Muscle of leg (tissue), 11 donors: ENCODE measurements around the gene TKTL1. TPM values are rescaled to one million over a fixed set of nuclear protein-coding genes. Genes with fewer than 3 reads are reported as not detected.
"Not testable (repeated sequence)": the region's sequence is repeated elsewhere in the genome, so short reads cannot be mapped to it uniquely, and the experiment has no call there.

Experiments
- DNase-seq: peaks from one replicate; pipeline ENCODE4 v3.0.0; 2013
- H3K27ac ChIP-seq: one replicate; pipeline ENCODE4 v1.5.1; 2013; ENCODE audit warnings: mild to moderate bottlenecking, low read length, control low read depth
- H3K27me3 ChIP-seq: one replicate; pipeline ENCODE4 v1.6.1; 2013; ENCODE audit warnings: low read length; ENCODE audit not compliant: control insufficient read depth, insufficient read depth
- H3K36me3 ChIP-seq: one replicate; pipeline ENCODE4 v1.6.1; 2013; ENCODE audit warnings: low read length; ENCODE audit not compliant: control insufficient read depth, insufficient read depth
- H3K4me1 ChIP-seq: one replicate; pipeline ENCODE4 v1.6.1; 2013; ENCODE audit warnings: low read length; ENCODE audit not compliant: control insufficient read depth, insufficient read depth
- H3K4me3 ChIP-seq: one replicate; pipeline ENCODE4 v1.5.1; 2013; ENCODE audit warnings: low read length, control low read depth
- H3K9me3 ChIP-seq: replicated peaks from 2 replicates; pipeline ENCODE4 v1.6.1; 2013; ENCODE audit warnings: low read depth, low read length; ENCODE audit not compliant: control insufficient read depth
- WGBS: methylation state at CpG from one replicate; pipeline ENCODE4 v1.1.5; 2013; ENCODE audit warnings: missing lambda C conversion rate; ENCODE audit not compliant: insufficient coverage; 5-methylcytosine and 5-hydroxymethylcytosine counted together
- polyA plus RNA-seq, 8 donors: library from polyadenylated mRNA; unstranded; fragments of 120-200 nt; gene quantifications; one replicate each; pipeline versions ENCODE4 v1.2.1 to v1.2.3, GENCODE V29; 2013; ENCODE audit warnings: inconsistent platforms in 1 of 8, low replicate concordance in 1 of 8; ENCODE audit not compliant: insufficient read length in 8 of 8, insufficient read depth in 1 of 8
- total RNA-seq: library from RNA; stranded (reverse); fragments of 120-200 nt; gene quantifications from one replicate; pipeline ENCODE4 v1.2.4, GENCODE V29; 2013

Gene TKTL1
- total and polyA plus RNA-seq, 9 donors = 0.15 to 0.73 (median 0.27) TPM

DNA sequence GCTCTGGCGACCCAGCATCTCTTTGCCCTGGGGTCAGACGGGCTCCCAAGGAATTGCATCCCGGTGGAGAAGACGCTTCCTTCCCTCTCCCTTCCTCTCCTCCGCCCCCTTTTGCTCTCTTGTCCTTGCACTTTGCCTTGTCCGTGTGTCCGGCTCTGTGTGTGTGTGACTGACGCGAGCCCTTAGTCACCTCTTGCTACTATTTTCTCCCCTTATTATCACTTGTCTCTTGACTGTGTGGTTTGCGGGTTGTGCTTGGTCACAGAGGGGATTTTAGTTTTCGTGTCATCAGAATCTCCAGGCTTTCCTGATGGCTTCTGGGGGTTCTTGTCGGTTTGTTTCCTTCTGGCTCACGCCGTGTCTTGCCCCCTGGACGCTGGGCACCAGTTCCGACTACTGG lies 47.5 kb downstream of the TKTL1 start:
- not testable (repeated sequence) for H3K4me1 ChIP-seq, H3K4me3 ChIP-seq, DNase-seq, H3K36me3 ChIP-seq, H3K27me3 ChIP-seq, H3K27ac ChIP-seq, H3K9me3 ChIP-seq
- no CpG with 5 or more reads among the region's 16 CpGs for WGBS

DNA sequence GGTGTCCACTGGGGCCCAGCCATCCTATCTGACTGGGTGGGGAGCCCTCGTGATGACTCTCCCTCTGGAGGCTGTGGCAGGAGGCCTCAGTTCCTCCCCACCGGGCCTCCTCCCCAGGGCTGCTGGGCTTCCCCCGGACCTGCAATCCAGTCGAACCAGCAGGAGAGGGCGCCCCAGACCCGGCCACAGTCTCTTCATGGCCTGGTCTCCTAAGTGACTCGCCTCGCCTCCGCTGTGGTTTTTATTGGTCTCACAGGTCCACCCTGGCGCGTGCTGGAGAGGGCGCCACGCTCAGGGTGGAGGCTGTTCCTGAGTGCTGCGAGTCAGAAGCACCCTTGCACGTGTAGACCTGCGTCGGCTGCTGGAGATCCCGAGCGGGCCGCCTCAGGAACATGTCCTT lies 48.0 kb downstream of the TKTL1 start:
- DNase-seq = not testable (repeated sequence)
- WGBS = no CpG with 5 or more reads among the region's 20 CpGs

DNA sequence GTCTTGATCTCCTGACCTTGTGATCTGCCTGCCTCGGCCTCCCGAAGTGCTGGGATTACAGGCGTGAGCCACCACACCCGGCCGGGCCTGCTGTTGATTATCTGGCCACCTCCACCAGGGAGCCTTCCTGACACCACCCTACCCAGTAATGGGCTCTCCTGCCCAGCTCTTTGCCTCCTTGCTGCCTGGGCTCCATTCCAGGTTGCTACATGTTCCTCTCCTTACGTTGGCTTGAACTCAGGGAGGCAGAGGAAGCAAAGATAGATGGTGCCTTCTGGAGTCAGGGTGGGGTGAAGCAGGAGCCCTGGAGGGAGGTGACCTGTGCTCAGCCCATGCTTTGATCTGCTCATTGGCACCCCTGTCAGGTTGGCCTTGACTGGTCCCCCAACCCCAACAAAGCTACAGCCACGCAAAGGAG lies 52.5 kb downstream of the TKTL1 start:
- H3K27me3 ChIP-seq = no peaks in the 10 kb centered on the region
- H3K9me3 ChIP-seq = no peaks in the 10 kb centered on the region
- H3K27ac ChIP-seq = no peak overlapping the region
- no peak for DNase-seq
- peaks cover 5% of the 10 kb centered on the region for H3K4me1 ChIP-seq
- 69% methylated on average over 6 of the region's 7 CpGs for WGBS
- H3K4me3 ChIP-seq = no peak overlapping the region
- H3K36me3 ChIP-seq = peaks cover 49% of the 10 kb centered on the region

More for the DNA sequence above, 48.0 kb downstream of the TKTL1 start:
- H3K27me3 ChIP-seq, H3K9me3 ChIP-seq, H3K4me1 ChIP-seq, H3K27ac ChIP-seq, H3K36me3 ChIP-seq, H3K4me3 ChIP-seq: not testable (repeated sequence)

DNA sequence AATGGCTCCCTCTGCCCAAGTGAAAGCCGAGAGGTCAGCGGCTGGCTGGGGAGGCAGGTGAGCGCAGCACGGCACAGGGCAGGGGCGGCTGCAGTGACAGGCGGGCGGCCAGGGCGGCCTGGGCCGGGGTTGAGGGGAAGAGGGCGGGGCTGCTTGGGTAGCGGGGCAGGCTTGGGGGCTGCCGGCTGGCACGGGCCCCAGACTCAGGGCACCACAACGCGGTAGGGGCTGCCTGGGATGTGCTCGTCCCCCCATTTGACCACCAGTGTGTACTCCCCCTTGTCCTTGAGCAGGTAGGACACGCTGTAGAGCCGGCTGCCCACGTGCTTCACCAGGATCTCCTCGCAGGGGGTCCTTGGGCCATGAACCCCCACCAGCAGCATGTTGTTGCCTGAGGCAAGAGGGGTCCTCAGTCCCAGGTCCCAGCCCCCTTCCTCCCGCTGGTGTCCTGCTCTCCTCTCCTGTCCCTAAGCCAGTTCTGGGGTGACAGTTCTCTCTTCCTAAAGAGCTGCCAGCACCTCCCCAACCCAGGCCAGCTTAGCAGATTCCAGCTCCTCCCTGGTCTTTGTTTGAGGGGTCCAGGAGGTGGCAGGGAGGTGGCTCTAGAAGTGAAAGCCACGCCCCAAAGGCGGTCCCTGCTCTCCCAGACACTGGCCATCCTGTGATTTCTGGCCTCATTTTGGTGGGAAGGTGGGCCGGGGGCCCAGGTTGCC lies 53.2 kb downstream of the TKTL1 start:
- Histone ChIP-seq H3K4me3 (no peak overlapping the region), H3K36me3 (peaks cover 55% of the 10 kb centered on the region), H3K4me1 (peaks cover 5% of the 10 kb centered on the region), H3K27me3 (no peaks in the 10 kb centered on the region), H3K9me3 (no peaks in the 10 kb centered on the region), H3K27ac (no peak overlapping the region)
- DNase-seq = no peak
- 83% methylated on average over 14 of the region's 24 CpGs for WGBS

DNA sequence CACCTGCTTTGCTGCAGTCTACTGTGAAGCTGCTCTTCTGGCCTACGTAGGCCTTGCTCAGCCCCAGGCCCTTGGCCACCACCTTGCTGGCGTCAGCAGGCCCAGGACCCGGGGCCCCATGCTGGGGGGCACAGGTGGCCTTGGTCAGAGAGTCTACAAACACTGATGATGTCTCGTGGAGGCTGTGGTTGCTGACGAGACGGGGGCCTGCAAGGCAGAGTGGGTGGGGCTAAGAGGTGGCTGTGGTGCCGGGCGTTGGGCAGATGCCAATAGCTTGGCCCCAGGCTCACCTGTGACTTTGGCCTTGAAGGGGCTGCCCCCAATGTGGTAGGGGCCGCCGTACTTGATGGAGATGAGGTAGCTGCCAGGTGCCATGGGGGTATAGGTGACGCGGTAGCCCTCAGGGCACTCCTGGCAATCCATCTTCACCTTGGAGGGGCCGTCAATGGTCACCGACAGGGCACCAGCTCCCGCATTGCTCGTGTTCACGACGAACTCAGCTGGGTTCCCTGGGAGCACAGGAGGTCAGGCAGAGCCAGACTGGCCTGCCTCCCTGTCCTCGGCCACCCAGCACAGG lies 53.9 kb downstream of the TKTL1 start:
- H3K9me3 ChIP-seq = no peaks in the 10 kb centered on the region
- H3K4me3 ChIP-seq = no peak overlapping the region
- no peaks in the 10 kb centered on the region for H3K27me3 ChIP-seq
- WGBS = 73% methylated on average over 19 of the region's 19 CpGs
- H3K36me3 ChIP-seq = peaks cover 62% of the 10 kb centered on the region
- H3K4me1 ChIP-seq = peaks cover 5% of the 10 kb centered on the region
- H3K27ac ChIP-seq = no peak overlapping the region
- DNase-seq = no peak

DNA sequence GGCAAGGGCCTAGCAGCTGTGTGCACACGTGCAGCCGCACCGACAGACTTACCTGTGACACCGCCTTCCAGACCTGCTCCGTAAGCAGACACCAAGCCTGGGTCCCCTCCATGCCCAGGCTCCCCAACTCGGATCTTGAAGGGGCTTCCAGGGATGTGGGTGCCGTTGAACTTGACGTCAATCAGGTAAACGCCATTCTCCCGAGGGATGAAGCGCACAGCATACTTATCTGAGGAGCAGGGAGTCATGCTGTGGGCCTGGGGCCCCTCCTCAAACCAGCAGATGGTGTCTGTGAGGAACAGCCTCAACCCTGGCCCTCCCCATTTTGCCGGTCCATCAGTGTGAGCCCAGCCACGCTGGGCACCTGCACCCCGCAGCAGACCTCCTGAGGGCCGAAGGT lies 54.4 kb downstream of the TKTL1 start:
- Histone ChIP-seq H3K27ac (no peak overlapping the region), H3K36me3 (peaks cover 67% of the 10 kb centered on the region), H3K4me1 (peaks cover 5% of the 10 kb centered on the region), H3K27me3 (no peaks in the 10 kb centered on the region), H3K4me3 (no peak overlapping the region), H3K9me3 (no peaks in the 10 kb centered on the region)
- WGBS = 77% methylated on average over 14 of the region's 15 CpGs
- no peak for DNase-seq

DNA sequence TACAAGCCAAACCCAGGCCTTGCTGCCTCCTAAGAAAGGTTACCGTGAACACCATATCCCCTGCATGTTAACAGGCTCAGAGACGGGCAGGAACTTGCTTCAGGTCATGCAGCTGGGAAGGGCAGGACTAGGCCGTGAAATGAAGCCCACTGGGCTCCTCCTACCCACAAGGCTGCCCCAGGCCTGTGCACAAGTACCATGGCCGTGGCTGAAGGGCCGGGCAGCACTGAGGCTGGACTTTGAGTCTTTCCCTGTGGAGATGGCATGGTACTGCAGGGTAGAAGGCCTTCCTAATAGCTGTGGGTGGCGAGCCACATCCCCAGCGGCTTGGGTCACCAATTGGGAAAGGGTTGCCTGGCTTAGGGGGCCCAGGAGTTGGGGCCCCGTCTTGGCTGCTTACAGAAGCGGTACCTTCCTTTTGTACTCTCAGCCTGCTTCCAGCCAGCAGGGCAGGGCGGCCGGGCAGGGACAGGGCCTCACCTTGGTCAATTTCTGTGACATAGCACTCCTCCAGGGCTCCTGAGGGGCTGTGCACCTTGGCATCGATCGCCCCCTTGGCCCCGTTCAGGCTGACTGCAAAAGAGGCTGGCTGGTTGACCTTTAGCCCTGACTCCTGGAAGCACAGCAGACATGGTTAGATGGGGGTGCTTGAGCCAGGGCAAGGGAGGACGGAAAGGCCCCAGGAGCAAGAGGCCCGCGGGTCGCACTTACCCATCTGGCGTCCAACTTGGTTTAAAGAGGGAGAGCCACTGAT lies 55.0 kb downstream of the TKTL1 start:
- DNase-seq = no peak
- no peaks in the 10 kb centered on the region for H3K9me3 ChIP-seq
- WGBS = 86% methylated on average over 16 of the region's 19 CpGs
- H3K4me1 ChIP-seq = peaks cover 5% of the 10 kb centered on the region
- no peaks in the 10 kb centered on the region for H3K27me3 ChIP-seq
- H3K36me3 ChIP-seq = peaks cover 73% of the 10 kb centered on the region
- no peak overlapping the region for H3K4me3 ChIP-seq
- H3K27ac ChIP-seq = no peak overlapping the region

DNA sequence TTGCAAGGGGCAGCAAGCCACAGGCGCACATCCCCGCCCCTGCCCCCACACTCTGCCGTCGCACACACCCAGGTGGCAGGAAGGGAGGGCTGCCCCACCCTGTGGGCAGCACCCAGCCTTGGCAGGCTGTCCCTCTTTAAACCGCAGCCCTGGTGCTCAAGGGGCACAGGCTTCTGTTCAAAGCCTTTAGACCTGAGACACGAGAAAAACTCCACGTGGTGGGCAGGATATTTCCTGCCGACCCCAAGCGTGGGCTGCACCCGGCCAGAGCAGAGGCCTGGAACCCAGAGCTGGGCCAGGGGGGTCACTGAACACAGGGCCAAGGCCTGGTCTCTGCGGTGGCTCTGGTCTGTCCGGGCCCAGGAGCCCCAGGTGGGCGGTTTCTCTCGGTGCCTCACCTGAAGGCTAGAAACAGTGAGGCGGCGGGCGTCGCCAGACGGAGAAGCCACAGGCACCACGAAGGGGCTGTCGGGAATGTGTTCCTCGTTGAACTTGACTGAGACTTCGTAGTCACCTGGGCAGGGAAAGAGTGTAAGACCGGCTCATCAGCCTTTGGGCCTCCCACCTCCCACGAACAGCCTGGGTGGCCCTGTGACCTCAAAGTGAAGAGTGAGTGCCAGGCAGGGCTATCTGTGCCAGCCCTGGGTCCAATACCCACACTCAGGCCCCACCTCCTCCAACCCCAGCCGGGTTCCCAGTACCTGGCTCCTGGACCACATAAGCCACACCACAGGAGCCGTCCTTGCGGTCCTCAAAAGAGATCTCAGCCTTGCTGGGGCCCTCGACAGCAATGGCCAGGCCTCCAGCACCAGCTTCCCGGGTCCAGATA lies 55.8 kb downstream of the TKTL1 start:
- Histone ChIP-seq H3K36me3 (peaks cover 81% of the 10 kb centered on the region), H3K4me1 (peaks cover 5% of the 10 kb centered on the region), H3K27ac (no peak overlapping the region), H3K9me3 (no peaks in the 10 kb centered on the region), H3K27me3 (no peaks in the 10 kb centered on the region), H3K4me3 (no peak overlapping the region)
- 84% methylated on average over 27 of the region's 30 CpGs for WGBS
- DNase-seq = no peak

DNA sequence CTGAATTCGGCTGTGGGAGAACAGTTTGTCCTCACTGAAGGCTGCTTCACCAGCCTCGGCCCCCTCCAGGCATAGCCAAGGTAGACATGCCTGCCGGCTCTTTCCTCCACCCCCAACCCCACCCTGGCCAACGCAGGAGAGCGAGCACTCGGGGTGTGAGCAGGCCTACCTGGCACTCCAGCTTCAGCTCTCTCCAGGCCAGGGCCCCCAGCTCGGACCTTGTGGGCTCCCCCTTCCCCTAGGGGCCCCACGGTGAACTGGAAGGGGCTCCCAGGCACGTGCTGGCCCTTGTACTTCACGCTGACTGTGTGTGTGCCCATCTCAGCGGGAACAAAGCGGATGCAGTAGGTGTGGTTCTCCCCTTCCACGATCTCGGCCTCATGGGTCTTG lies 56.4 kb downstream of the TKTL1 start:
- DNase-seq = no peak
- peaks cover 5% of the 10 kb centered on the region for H3K4me1 ChIP-seq
- no peak overlapping the region for H3K4me3 ChIP-seq
- WGBS = 84% methylated on average over 12 of the region's 14 CpGs
- no peaks in the 10 kb centered on the region for H3K27me3 ChIP-seq
- no peaks in the 10 kb centered on the region for H3K9me3 ChIP-seq
- H3K36me3 ChIP-seq = peaks cover 87% of the 10 kb centered on the region
- H3K27ac ChIP-seq = no peak overlapping the region

DNA sequence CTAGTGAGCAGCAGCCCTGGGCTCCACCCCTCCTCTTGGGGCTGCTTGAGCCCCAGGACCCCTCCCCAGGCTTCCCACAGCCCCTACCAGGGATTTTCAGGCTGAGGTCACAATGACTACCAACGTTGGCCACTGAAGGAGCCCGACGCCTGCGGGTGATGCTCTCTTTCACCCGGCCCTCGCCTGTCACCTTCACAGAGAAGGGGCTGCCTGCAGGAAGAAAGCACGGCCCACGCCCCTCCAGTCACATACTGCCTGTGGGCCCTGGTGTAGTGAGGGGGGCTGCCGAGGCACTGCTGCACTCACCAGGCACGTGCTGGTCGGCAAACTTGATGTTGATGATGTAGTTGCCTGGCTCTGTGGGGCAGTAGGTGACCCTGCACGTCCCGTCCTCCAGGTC lies 56.9 kb downstream of the TKTL1 start:
- Histone ChIP-seq H3K27me3 (no peaks in the 10 kb centered on the region), H3K9me3 (no peaks in the 10 kb centered on the region), H3K4me3 (no peak overlapping the region), H3K27ac (no peak overlapping the region), H3K4me1 (peaks cover 5% of the 10 kb centered on the region), H3K36me3 (peaks cover 92% of the 10 kb centered on the region)
- no peak for DNase-seq
- WGBS = 90% methylated on average over 4 of the region's 13 CpGs
